ENCODE measurements around the gene MCCD1.

The MCCD1 gene

DNA sequence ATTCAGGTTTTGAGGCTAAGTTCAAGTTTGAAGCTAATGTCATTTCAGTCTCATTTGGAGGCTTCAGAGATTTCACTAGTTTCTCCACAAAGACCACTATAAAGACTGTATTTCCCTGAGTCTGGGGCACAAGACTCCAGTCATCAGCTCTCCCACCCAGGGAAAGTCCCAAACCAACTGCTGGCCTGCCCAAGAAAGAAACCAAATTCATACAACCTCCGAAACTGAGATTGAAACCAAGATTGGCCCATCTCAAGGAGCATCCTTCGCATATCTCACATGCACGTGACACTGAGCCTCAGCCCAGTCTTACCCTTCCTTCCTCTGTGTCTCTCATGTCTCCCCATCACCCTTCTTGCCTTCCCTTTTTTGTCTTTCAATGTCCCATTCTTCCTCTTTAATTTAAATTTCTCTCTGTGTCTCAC is 39.8 kb downstream of the MCCD1 start:
- ATAC-seq = peak; percentile 80
- H3K4me1 Mint-ChIP-seq = peaks cover 86% of the 10 kb centered on the region

DNA sequence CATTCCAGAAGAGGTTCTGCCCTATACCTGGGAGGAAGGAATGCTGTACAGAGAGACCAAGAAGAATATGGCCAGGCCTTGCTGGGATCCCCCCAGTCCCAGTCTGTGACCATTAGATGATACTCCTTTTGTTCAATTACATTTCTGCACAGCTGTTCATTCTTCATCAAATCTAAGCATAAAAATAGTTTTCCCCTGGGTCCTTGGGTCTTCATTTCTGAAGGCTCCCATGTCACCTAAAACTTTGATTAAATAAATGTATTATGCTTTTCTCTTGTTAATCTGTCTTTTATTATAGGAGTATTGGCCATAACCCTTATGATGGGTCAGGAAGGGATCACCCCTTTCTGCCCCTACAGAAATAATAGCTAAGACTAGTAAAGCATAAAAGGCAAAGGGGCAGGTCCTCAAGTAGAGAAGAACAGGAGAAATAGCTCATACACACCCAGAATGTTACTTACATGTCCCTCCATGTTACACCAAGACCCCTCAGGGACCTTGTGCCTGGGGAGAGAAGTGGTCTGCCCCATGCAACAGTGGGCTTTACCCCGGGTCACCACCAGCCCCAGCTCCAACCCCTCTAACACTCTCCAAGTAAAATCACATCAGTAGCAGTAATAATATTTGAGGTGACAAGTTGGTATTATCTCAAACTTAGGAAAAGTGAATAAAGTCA is 41.2 kb downstream of the MCCD1 start:
- Mint-ChIP-seq H3K4me3 (no peak overlapping the region), H3K4me1 (peaks cover 88% of the 10 kb centered on the region), H3K27ac (no peak overlapping the region), H3K9me3 (no peaks in the 10 kb centered on the region), H3K27me3 (no peaks in the 10 kb centered on the region)
- no peak for ATAC-seq
- DNase-seq = no peak

More for the DNA sequence above, 39.8 kb downstream of the MCCD1 start:
- peak overlapping the region; percentile 9 to 22 for H3K4me3 Mint-ChIP-seq
- no peaks in the 10 kb centered on the region for H3K27me3 Mint-ChIP-seq
- peak; percentile 80 to 88 for DNase-seq
- peak overlapping the region in 1 of 2 donors; percentile 15 for H3K27ac Mint-ChIP-seq
- H3K9me3 Mint-ChIP-seq = no peaks in the 10 kb centered on the region

- H3K4me3 Mint-ChIP-seq = peak within 1 kb of the TSS; percentile 86 to 97
- DNase-seq = peak; percentile 78 to 84
- H3K27ac Mint-ChIP-seq = peak within 1 kb of the TSS; percentile 66 to 98
Observed at GRCh38 chr6:31572041-31572911, 43.5 kb downstream of the MCCD1 start, which contains the start of gene LTA. Gene LTA, plus strand, starts transcription at chr6:31572289. Its CDS starts 454 bp downstream, at chr6:31572743.

GRCh38 chr6:31573239-31574105 is 44.7 kb downstream of the MCCD1 start:
- H3K4me1 Mint-ChIP-seq = peaks cover 91% of the 10 kb centered on the region
- no peaks in the 10 kb centered on the region for H3K27me3 Mint-ChIP-seq
- no peaks in the 10 kb centered on the region for H3K9me3 Mint-ChIP-seq
- H3K27ac Mint-ChIP-seq = peak overlapping the region; percentile 6 to 98
- ATAC-seq (no peak), DNase-seq (no peak)
- peak overlapping the region; percentile 86 to 97 for H3K4me3 Mint-ChIP-seq

More at GRCh38 chr6:31572041-31572911, 43.5 kb downstream of the MCCD1 start, which contains the start of gene LTA:
- Mint-ChIP-seq H3K4me1 (peaks cover 95% of the 10 kb centered on the region), H3K9me3 (no peaks in the 10 kb centered on the region), H3K27me3 (no peaks in the 10 kb centered on the region)
- peak; percentile 73 for ATAC-seq

GRCh38 chr6:31574106-31575061 is 45.6 kb downstream of the MCCD1 start:
- H3K4me1 Mint-ChIP-seq = peaks cover 91% of the 10 kb centered on the region
- peak overlapping the region; percentile 86 to 97 for H3K4me3 Mint-ChIP-seq
- DNase-seq (no peak), ATAC-seq (no peak)
- peak overlapping the region; percentile 42 to 82 for H3K27ac Mint-ChIP-seq
- no peaks in the 10 kb centered on the region for H3K9me3 Mint-ChIP-seq
- no peaks in the 10 kb centered on the region for H3K27me3 Mint-ChIP-seq

- DNase-seq (peak; percentile 57 to 74), ATAC-seq (peak; percentile 11)
- Mint-ChIP-seq H3K4me3 (peak within 1 kb of the TSS; percentile 86 to 97), H3K27ac (peak within 1 kb of the TSS; percentile 47 to 82), H3K4me1 (peaks cover 91% of the 10 kb centered on the region), H3K9me3 (no peaks in the 10 kb centered on the region), H3K27me3 (no peaks in the 10 kb centered on the region)
Observed at GRCh38 chr6:31575335-31575901, 46.7 kb downstream of the MCCD1 start, which contains the start of gene TNF. Gene TNF, plus strand, starts transcription at chr6:31575565. Its CDS starts 177 bp downstream, at chr6:31575742.

GRCh38 chr6:31575952-31576685 is 47.4 kb downstream of the MCCD1 start:
- Mint-ChIP-seq H3K27ac (peak overlapping the region; percentile 47 to 60), H3K4me3 (peak overlapping the region; percentile 86 to 97), H3K4me1 (peaks cover 88% of the 10 kb centered on the region), H3K27me3 (no peaks in the 10 kb centered on the region), H3K9me3 (no peaks in the 10 kb centered on the region)
- DNase-seq (no peak), ATAC-seq (no peak)

GRCh38 chr6:31576897-31577578 is 48.3 kb downstream of the MCCD1 start:
- H3K27ac Mint-ChIP-seq = peak overlapping the region in 1 of 2 donors; percentile 28
- ATAC-seq (no peak), DNase-seq (peak in 1 of 2 donors; percentile 48)
- H3K4me3 Mint-ChIP-seq = peak overlapping the region; percentile 86 to 97
- H3K9me3 Mint-ChIP-seq = no peaks in the 10 kb centered on the region
- H3K27me3 Mint-ChIP-seq = no peaks in the 10 kb centered on the region
- H3K4me1 Mint-ChIP-seq = peaks cover 79% of the 10 kb centered on the region

GRCh38 chr6:31577579-31577966 is 48.8 kb downstream of the MCCD1 start:
- H3K27me3 Mint-ChIP-seq = no peaks in the 10 kb centered on the region
- H3K27ac Mint-ChIP-seq = no peak overlapping the region
- H3K4me3 Mint-ChIP-seq = peak overlapping the region; percentile 86 to 97
- DNase-seq = no peak
- no peak for ATAC-seq
- peaks cover 84% of the 10 kb centered on the region for H3K4me1 Mint-ChIP-seq
- H3K9me3 Mint-ChIP-seq = no peaks in the 10 kb centered on the region

DNA sequence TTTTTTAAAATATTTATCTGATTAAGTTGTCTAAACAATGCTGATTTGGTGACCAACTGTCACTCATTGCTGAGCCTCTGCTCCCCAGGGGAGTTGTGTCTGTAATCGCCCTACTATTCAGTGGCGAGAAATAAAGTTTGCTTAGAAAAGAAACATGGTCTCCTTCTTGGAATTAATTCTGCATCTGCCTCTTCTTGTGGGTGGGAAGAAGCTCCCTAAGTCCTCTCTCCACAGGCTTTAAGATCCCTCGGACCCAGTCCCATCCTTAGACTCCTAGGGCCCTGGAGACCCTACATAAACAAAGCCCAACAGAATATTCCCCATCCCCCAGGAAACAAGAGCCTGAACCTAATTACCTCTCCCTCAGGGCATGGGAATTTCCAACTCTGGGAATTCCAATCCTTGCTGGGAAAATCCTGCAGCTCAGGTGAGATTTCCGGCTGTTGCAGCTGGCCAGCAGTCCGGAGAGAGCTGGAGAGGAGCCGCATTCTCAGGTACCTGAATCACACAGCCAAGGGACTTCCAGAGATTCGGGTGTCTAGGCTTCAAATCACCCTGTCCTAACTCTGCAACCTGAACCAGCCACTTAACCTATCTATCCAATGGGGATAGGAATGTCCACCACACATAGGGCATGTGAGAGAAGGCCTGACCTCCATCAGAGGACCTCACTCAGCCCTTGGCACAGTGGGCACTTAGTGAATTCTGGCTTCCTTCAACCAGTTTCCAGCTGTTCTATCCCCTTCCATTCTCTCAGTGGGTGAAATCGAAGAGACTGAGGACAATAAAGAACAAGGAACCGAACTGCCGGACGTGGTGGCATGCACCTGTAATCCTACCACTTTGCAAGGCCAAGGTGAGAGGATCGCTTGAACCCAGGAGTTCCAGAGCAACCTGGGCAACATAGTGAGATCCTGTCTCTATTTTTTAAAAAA is 49.7 kb downstream of the MCCD1 start:
- peaks cover 82% of the 10 kb centered on the region for H3K4me1 Mint-ChIP-seq
- no peaks in the 10 kb centered on the region for H3K27me3 Mint-ChIP-seq
- DNase-seq (no peak), ATAC-seq (no peak)
- no peaks in the 10 kb centered on the region for H3K9me3 Mint-ChIP-seq
- peak overlapping the region in 1 of 2 donors; percentile 84 for H3K27ac Mint-ChIP-seq
- H3K4me3 Mint-ChIP-seq = peak overlapping the region; percentile 66 to 93

GRCh38 chr6:31579119-31579505 is 50.4 kb downstream of the MCCD1 start:
- Mint-ChIP-seq H3K27me3 (no peaks in the 10 kb centered on the region), H3K27ac (peak overlapping the region in 1 of 2 donors; percentile 84), H3K4me3 (peak overlapping the region; percentile 66 to 93), H3K9me3 (no peaks in the 10 kb centered on the region), H3K4me1 (peaks cover 76% of the 10 kb centered on the region)
- ATAC-seq (no peak), DNase-seq (no peak)
